GM12878 (cell line): ENCODE results near the gene WWOX. TPM values are rescaled to one million over a fixed set of nuclear protein-coding genes. Genes with fewer than 3 reads are reported as not detected.

ENCODE experiments used
- ATAC-seq: fragments of 200-7000 bp; cut with Tn5 transposase; 3 replicates; pipeline ENCODE4 v1.9.1; 2020; ENCODE audit warnings: mild to moderate bottlenecking, moderate library complexity
- BruUV-seq: library from RNA; stranded (reverse); fragments of 400-500 nt; replicated peaks from 2 replicates; lab custom pipeline; 2021; lab: Mats Ljungman, UMichigan
- CTCF ChIA-PET: fragments of 300-600 bp; sonication (Branson Sonifier 250); formaldehyde crosslinking; extraction: SDS; loops from one replicate; lab custom pipeline; 2021; ENCODE audit warnings: inconsistent platforms; lab: Yijun Ruan, JAX
- POLR2A ChIA-PET: fragments of 350-600 bp; formaldehyde crosslinking; extraction: SDS; loops from one replicate; lab custom pipeline; 2021; ENCODE audit warnings: inconsistent platforms; lab: Charles Lee
- RAD21 ChIA-PET: fragments of 300-600 bp; sonication (Branson Sonifier 250); formaldehyde crosslinking; loops from one replicate; lab custom pipeline; 2023; ENCODE audit warnings: antibody characterized with exemption; ENCODE audit not compliant: unreplicated experiment; lab: Charles Lee
- SMC1A ChIA-PET: fragments of 300-600 bp; sonication (Branson Sonifier 250); formaldehyde crosslinking; loops from one replicate; lab custom pipeline; 2023; ENCODE audit not compliant: unreplicated experiment, uncharacterized antibody; lab: Charles Lee
- DNase-seq: peaks from one replicate; pipeline ENCODE4 v3.0.0-alpha.2; 2011; ENCODE audit warnings: low read depth, low spot score
- FAIRE-seq: peaks from 3 replicates; lab custom pipeline; 2011; peaks lifted over from hg19 to GRCh38; lab: Jason Lieb, UNC
- H2AFZ ChIP-seq: 2 replicates; pipeline ENCODE4 v1.6.0; 2011; ENCODE audit warnings: low read depth, low read length, control low read depth; ENCODE audit not compliant: control insufficient read depth
- H3K27ac ChIP-seq: 2 replicates; pipeline ENCODE4 v1.5.1; 2011; ENCODE audit warnings: control low read depth; ENCODE audit not compliant: control insufficient read depth, insufficient read depth
- H3K27me3 ChIP-seq, 2 experiments: replicated peaks in 1 of 2; 2 replicates each; pipeline versions ENCODE4 v1.6.0 to v1.6.1; 2011; ENCODE audit warnings: low read length in 1 of 2; ENCODE audit not compliant: control insufficient read depth in 2 of 2, insufficient read depth in 2 of 2
- H3K36me3 ChIP-seq, 2 experiments: 2 replicates each; pipeline ENCODE4 v1.5.1; 2011; ENCODE audit warnings: low read length in 1 of 2; ENCODE audit not compliant: control insufficient read depth in 2 of 2, insufficient read depth in 2 of 2
- H3K4me1 ChIP-seq: 2 replicates; pipeline ENCODE4 v1.6.1; 2011; ENCODE audit warnings: mild to moderate bottlenecking, low read length, moderate library complexity, mixed read lengths; ENCODE audit not compliant: control insufficient read depth, insufficient read depth
- H3K4me2 ChIP-seq: 2 replicates; pipeline ENCODE4 v1.6.0; 2011; ENCODE audit warnings: control low read depth; ENCODE audit not compliant: control insufficient read depth, insufficient read depth
- H3K4me3 ChIP-seq: fragments of 200-600 bp; sonication (generic); 2 replicates; pipeline ENCODE4 v1.5.1; 2016
- H3K79me2 ChIP-seq: 2 replicates; pipeline ENCODE4 v1.6.0; 2011; ENCODE audit warnings: low read length; ENCODE audit not compliant: control insufficient read depth, insufficient read depth
- H3K9ac ChIP-seq: 2 replicates; pipeline ENCODE4 v1.8.0; 2011; ENCODE audit warnings: low read length, control low read depth, mixed read lengths; ENCODE audit not compliant: control insufficient read depth, insufficient read depth
- H3K9me3 ChIP-seq: replicated peaks from 3 replicates; pipeline ENCODE4 v1.5.1; 2011; ENCODE audit warnings: mild to moderate bottlenecking, low read length; ENCODE audit not compliant: control insufficient read depth, insufficient read depth
- H4K20me1 ChIP-seq: 2 replicates; pipeline ENCODE4 v1.6.0; 2011; ENCODE audit not compliant: control insufficient read depth, insufficient read depth
- BRCA1 ChIP-seq: IDR thresholded peaks from 2 replicates; pipeline ENCODE4 v1.6.1; 2011; ENCODE audit warnings: low read depth, low read length, improper control_type of control experiment
- CBX5 ChIP-seq: sonication (generic); IDR thresholded peaks from 2 replicates; pipeline ENCODE4 v1.6.1; 2016; ENCODE audit warnings: low read depth, moderate library complexity, mild to moderate bottlenecking, inconsistent platforms
- EED ChIP-seq: sonication (generic); IDR thresholded peaks from 2 replicates; pipeline ENCODE4 v1.6.1; 2016; ENCODE audit warnings: antibody characterized with exemption, low read depth
- ETV6 ChIP-seq, 2 experiments: fragments of 450-650 bp in 1 of 2; IDR thresholded peaks in 1 of 2; conservative IDR thresholded peaks in 1 of 2; 2 replicates each; pipeline ENCODE4 v1.6.1; 2014; ENCODE audit warnings: antibody characterized with exemption in 1 of 2, borderline replicate concordance in 1 of 2, low read depth in 1 of 2, mild to moderate bottlenecking in 1 of 2, moderate library complexity in 1 of 2
- NFYB ChIP-seq: IDR thresholded peaks from 2 replicates; pipeline ENCODE4 v1.6.1; 2011; ENCODE audit warnings: low read depth, mild to moderate bottlenecking, low read length, improper control_type of control experiment, moderate library complexity; ENCODE audit not compliant: insufficient read depth
- PBX3 ChIP-seq: IDR thresholded peaks from 2 replicates; pipeline ENCODE4 v1.6.1; 2011; ENCODE audit warnings: mild to moderate bottlenecking, low read depth, low read length, moderate library complexity; ENCODE audit not compliant: insufficient replicate concordance
- POLR2AphosphoS2 ChIP-seq: IDR thresholded peaks from 2 replicates; pipeline ENCODE4 v1.6.1; 2011; ENCODE audit warnings: low read depth, mild to moderate bottlenecking, low read length, improper control_type of control experiment, moderate library complexity
- RFX5 ChIP-seq: IDR thresholded peaks from 2 replicates; pipeline ENCODE4 v1.6.1; 2011; ENCODE audit warnings: low read depth, low read length, improper control_type of control experiment
- ZNF274 ChIP-seq: IDR thresholded peaks from one replicate; pipeline ENCODE4 v1.8.0; 2011; ENCODE audit not compliant: insufficient read length, insufficient read depth
- ZNF384 ChIP-seq: IDR thresholded peaks from 2 replicates; pipeline ENCODE4 v1.6.1; 2012; ENCODE audit warnings: low read depth, mild to moderate bottlenecking, low read length, improper control_type of control experiment, borderline replicate concordance
- WGBS: methylation state at CpG from one replicate; pipeline ENCODE4 v1.1.6; 2016; ENCODE audit warnings: low lambda C conversion rate; ENCODE audit not compliant: insufficient replicate concordance, insufficient coverage; ENCODE audit errors: missing lambda C conversion rate; 5-methylcytosine and 5-hydroxymethylcytosine counted together
- in situ Hi-C: fragments of 300-500 bp; cut with MboI; formaldehyde crosslinking; loops from 9 replicates; pipeline ENCODE4 v1.14.3; 2018; ENCODE audit warnings: mixed read lengths
- intact Hi-C: fragments of 100-400 bp; cut with micrococcal nuclease; formaldehyde crosslinking; loops from one replicate; pipeline ENCODE4 v1.14.2; 2022; ENCODE audit not compliant: unreplicated experiment
- polyA plus RNA-seq, 11 experiments: library from polyadenylated mRNA; depleted of rRNA in 4 of 11; unstranded in 6 of 11; stranded (reverse) in 5 of 11; fragments of >200 nt; fragmentation: Nextera tagmentation in 4 of 11; fragmentation: Illumina TruSeq in 1 of 11; extraction: Ambion mirVana in 4 of 11; extraction: Trizol in 1 of 11; gene quantifications; 1 replicate in 1 of 11; 2 replicates in 10 of 11; pipeline versions ENCODE4 v1.2.1 to v1.2.3, GENCODE V29; 2011 to 2016; ENCODE audit warnings: inconsistent platforms in 2 of 11, missing spikeins in 2 of 11, low read depth in 1 of 11
- total RNA-seq, 4 experiments: library from RNA; depleted of rRNA in 3 of 4; stranded (reverse); fragments of >200 nt in 3 of 4; fragmentation: Illumina TruSeq in 1 of 4; extraction: Trizol in 1 of 4; gene quantifications; 2 replicates each; pipeline versions ENCODE4 v1.2.1 to v1.2.3, GENCODE V29; 2013 to 2021
- TF ChIP-seq, protein P1 (sequence below): IDR thresholded peaks from 2 replicates; pipeline ENCODE4 v1.6.1; 2012; ENCODE audit warnings: low read depth, low read length, improper control_type of control experiment
- TF ChIP-seq, protein P2 (sequence below): fragments of 150-350 bp; IDR thresholded peaks from 2 replicates; pipeline ENCODE4 v1.6.1; 2016; ENCODE audit warnings: low read depth, low read length

The WWOX gene
- total and polyA plus RNA-seq, 10 of the 15 experiments (the other 5 are each of a cell fraction or from before 2014, with no cell fraction given), result 2.8 to 24.4 (median 17.8) TPM

DNA sequence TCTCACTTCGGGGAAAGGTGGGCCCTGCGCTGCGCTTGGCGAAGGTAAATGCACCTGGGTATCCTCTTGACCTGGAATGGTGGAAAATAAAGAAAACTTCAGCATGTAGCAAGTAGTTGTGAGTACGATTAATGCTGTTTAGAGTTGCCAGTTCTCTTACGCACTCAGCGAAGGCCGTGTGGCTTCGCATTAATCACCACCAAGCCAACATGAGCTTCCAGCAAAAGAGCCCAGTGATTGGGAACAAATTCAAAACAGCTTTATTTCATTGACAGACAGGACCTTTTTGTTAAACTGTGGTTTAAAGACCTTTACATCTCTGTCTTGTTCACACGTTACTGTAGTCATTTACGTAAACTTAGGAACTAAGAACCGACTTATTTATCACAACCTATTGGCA lies 969.7 kb downstream of the WWOX start:
- Histone ChIP-seq H3K9ac (no peak overlapping the region), H2AFZ (no peak overlapping the region), H3K27me3 (peaks cover 0 to 3% of the 10 kb centered on the region in 2 experiments; a peak in 2 of 4 replicates), H3K79me2 (no peaks in the 10 kb centered on the region), H3K4me2 (no peak overlapping the region), H3K4me1 (no peaks in the 10 kb centered on the region), H3K36me3 (no peaks in the 10 kb centered on the region), H3K4me3 (no peak overlapping the region), H3K27ac (no peak overlapping the region), H4K20me1 (no peaks in the 10 kb centered on the region), H3K9me3 (no peaks in the 10 kb centered on the region)
- in situ Hi-C loops (no loop called here), intact Hi-C loops (no loop called here)
- ChIA-PET CTCF (no interaction called here), SMC1A (no interaction called here), RAD21 (no interaction called here), POLR2A (interaction anchor here (0.7 kb wide), 1 partner anchor 89 kb away, joined by 4 read pairs; no protein-coding TSS in a partner anchor)
- DNase-seq, result no peak
- WGBS, result 75% methylated on average over 12 of the region's 12 CpGs
- BruUV-seq, result no TSS peak
- FAIRE-seq, result no peak
- TF ChIP-seq EED, result no peak
- TF ChIP-seq ZNF384, result no peak
- TF ChIP-seq, protein P1, sequence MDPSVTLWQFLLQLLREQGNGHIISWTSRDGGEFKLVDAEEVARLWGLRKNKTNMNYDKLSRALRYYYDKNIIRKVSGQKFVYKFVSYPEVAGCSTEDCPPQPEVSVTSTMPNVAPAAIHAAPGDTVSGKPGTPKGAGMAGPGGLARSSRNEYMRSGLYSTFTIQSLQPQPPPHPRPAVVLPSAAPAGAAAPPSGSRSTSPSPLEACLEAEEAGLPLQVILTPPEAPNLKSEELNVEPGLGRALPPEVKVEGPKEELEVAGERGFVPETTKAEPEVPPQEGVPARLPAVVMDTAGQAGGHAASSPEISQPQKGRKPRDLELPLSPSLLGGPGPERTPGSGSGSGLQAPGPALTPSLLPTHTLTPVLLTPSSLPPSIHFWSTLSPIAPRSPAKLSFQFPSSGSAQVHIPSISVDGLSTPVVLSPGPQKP, result no peak
- TF ChIP-seq BRCA1, result no peak
- TF ChIP-seq CBX5, result no peak
- ATAC-seq, result no peak

GRCh38 chr16:79069633-79070032 lies 970.2 kb downstream of the WWOX start:
- no peaks in the 10 kb centered on the region for H3K9me3 ChIP-seq
- H3K4me3 ChIP-seq, result no peak overlapping the region
- ChIA-PET RAD21 (no interaction called here), POLR2A (interaction anchor here (0.7 kb wide), 1 partner anchor 89 kb away, joined by 4 read pairs; no protein-coding TSS in a partner anchor), CTCF (no interaction called here), SMC1A (no interaction called here)
- H3K4me1 ChIP-seq, result no peaks in the 10 kb centered on the region
- H3K27ac ChIP-seq, result no peak overlapping the region
- in situ Hi-C loops, result no loop called here
- no peaks in the 10 kb centered on the region for H4K20me1 ChIP-seq
- WGBS, result 10% methylated on average over 1 of the region's 1 CpG
- H3K4me2 ChIP-seq, result no peak overlapping the region
- no peak for ATAC-seq
- H3K79me2 ChIP-seq, result no peaks in the 10 kb centered on the region
- no peak overlapping the region for H2AFZ ChIP-seq
- H3K9ac ChIP-seq, result no peak overlapping the region
- FAIRE-seq, result no peak
- H3K27me3 ChIP-seq, result peaks cover 0 to 3% of the 10 kb centered on the region in 2 experiments; a peak in 2 of 4 replicates
- BruUV-seq, result no TSS peak
- no peaks in the 10 kb centered on the region for H3K36me3 ChIP-seq
- no peak for DNase-seq
- intact Hi-C loops, result no loop called here
- TF ChIP-seq RFX5 (no peak), POLR2AphosphoS2 (no peak), NFYB (no peak), ETV6 (conservative IDR thresholded peaks at IDR 0.05 in 1 of 2, IDR thresholded peaks at IDR 0.05 in 1 of 2; ENCODE audit: borderline replicate concordance in 1 of 2, low read depth in 1 of 2) (no peak), ZNF274 (no peak), PBX3 (no peak)
- TF ChIP-seq, protein P2, sequence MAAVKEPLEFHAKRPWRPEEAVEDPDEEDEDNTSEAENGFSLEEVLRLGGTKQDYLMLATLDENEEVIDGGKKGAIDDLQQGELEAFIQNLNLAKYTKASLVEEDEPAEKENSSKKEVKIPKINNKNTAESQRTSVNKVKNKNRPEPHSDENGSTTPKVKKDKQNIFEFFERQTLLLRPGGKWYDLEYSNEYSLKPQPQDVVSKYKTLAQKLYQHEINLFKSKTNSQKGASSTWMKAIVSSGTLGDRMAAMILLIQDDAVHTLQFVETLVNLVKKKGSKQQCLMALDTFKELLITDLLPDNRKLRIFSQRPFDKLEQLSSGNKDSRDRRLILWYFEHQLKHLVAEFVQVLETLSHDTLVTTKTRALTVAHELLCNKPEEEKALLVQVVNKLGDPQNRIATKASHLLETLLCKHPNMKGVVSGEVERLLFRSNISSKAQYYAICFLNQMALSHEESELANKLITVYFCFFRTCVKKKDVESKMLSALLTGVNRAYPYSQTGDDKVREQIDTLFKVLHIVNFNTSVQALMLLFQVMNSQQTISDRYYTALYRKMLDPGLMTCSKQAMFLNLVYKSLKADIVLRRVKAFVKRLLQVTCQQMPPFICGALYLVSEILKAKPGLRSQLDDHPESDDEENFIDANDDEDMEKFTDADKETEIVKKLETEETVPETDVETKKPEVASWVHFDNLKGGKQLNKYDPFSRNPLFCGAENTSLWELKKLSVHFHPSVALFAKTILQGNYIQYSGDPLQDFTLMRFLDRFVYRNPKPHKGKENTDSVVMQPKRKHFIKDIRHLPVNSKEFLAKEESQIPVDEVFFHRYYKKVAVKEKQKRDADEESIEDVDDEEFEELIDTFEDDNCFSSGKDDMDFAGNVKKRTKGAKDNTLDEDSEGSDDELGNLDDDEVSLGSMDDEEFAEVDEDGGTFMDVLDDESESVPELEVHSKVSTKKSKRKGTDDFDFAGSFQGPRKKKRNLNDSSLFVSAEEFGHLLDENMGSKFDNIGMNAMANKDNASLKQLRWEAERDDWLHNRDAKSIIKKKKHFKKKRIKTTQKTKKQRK, result no peak
